MCF 10A (cell line): ENCODE results near the gene DOCK9. TPM values are rescaled to one million over a fixed set of nuclear protein-coding genes. Genes with fewer than 3 reads are reported as not detected.

Experiments
- BruUV-seq: library from RNA; stranded (reverse); fragments of 400-500 nt; replicated peaks from 2 replicates; lab custom pipeline; 2021; lab: Mats Ljungman, UMichigan
- CTCF ChIA-PET: fragments of 300-600 bp; sonication (Branson Sonifier 250); formaldehyde crosslinking; extraction: SDS; loops from one replicate; lab custom pipeline; 2021; ENCODE audit warnings: antibody characterized with exemption, inconsistent platforms; lab: Yijun Ruan, JAX
- POLR2A ChIA-PET: fragments of 300-600, 350-650 bp; sonication (Branson Sonifier 250); formaldehyde crosslinking; extraction: SDS; loops from one replicate; lab custom pipeline; 2020; ENCODE audit warnings: antibody characterized with exemption, inconsistent platforms; lab: Yijun Ruan, JAX
- DNase-seq: peaks from one replicate; pipeline ENCODE4 v3.0.0-alpha.2; 2018; ENCODE audit not compliant: unreplicated experiment
- H3K27ac Mint-ChIP-seq: one replicate; pipeline ENCODE4 v1.8.0; 2022; ENCODE audit warnings: mild to moderate bottlenecking, low read depth, mixed read lengths; ENCODE audit not compliant: unreplicated experiment
- H3K27me3 Mint-ChIP-seq: one replicate; pipeline ENCODE4 v1.8.0; 2022; ENCODE audit warnings: mixed read lengths; ENCODE audit not compliant: insufficient read depth, unreplicated experiment
- H3K36me3 Mint-ChIP-seq: one replicate; pipeline ENCODE4 v1.8.0; 2022; ENCODE audit warnings: mild to moderate bottlenecking, moderate library complexity, mixed read lengths; ENCODE audit not compliant: insufficient read depth, unreplicated experiment
- H3K4me1 Mint-ChIP-seq: one replicate; pipeline ENCODE4 v1.8.0; 2022; ENCODE audit warnings: mixed read lengths; ENCODE audit not compliant: insufficient read depth, unreplicated experiment
- H3K4me3 Mint-ChIP-seq: one replicate; pipeline ENCODE4 v1.8.0; 2022; ENCODE audit warnings: mild to moderate bottlenecking, moderate library complexity, mixed read lengths; ENCODE audit not compliant: unreplicated experiment
- H3K9me3 Mint-ChIP-seq: one replicate; pipeline ENCODE4 v1.8.0; 2022; ENCODE audit warnings: mixed read lengths; ENCODE audit not compliant: unreplicated experiment
- intact Hi-C: fragments of 100-400 bp; cut with micrococcal nuclease; formaldehyde crosslinking; loops from 2 replicates; pipeline ENCODE4 v1.14.1; 2022
- total RNA-seq: library from RNA; stranded (reverse); gene quantifications from 2 replicates; pipeline ENCODE4 v1.2.3, GENCODE V29; 2022
- TF ChIP-seq, protein P1 (sequence below): fragments of 200-600 bp; IDR thresholded peaks from one replicate; pipeline ENCODE4 v1.8.0; 2022; ENCODE audit warnings: antibody characterized with exemption, mild to moderate bottlenecking; ENCODE audit not compliant: unreplicated experiment

Gene DOCK9
- total RNA-seq, 1 experiment from 2014 or later, result 77.0 TPM

DNA sequence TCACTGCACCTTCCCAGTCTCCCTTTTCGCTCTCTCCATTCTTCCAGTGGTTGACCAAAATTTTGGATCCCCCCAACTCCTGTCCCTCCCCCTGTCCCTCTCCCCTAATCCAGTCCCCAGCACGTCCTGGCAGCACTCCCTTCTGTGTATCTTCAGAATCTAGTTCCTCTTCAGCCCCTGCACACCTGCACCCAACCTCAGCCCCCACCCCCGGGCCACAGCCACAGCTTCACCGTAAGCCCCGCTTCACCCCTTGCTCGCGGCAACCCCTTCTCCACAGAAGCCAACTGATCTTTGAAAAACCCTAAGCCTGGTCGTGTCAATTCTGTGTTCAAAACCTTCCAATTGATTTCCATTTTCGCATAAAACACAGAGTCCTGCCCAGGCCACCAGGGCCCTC lies 189.9 kb downstream of the DOCK9 start:
- no TSS peak for BruUV-seq
- CTCF ChIA-PET, result no interaction called here
- no peak overlapping the region for H3K4me3 Mint-ChIP-seq
- intact Hi-C loops, result no loop called here
- POLR2A ChIA-PET, result no interaction called here
- TF ChIP-seq, protein P1, sequence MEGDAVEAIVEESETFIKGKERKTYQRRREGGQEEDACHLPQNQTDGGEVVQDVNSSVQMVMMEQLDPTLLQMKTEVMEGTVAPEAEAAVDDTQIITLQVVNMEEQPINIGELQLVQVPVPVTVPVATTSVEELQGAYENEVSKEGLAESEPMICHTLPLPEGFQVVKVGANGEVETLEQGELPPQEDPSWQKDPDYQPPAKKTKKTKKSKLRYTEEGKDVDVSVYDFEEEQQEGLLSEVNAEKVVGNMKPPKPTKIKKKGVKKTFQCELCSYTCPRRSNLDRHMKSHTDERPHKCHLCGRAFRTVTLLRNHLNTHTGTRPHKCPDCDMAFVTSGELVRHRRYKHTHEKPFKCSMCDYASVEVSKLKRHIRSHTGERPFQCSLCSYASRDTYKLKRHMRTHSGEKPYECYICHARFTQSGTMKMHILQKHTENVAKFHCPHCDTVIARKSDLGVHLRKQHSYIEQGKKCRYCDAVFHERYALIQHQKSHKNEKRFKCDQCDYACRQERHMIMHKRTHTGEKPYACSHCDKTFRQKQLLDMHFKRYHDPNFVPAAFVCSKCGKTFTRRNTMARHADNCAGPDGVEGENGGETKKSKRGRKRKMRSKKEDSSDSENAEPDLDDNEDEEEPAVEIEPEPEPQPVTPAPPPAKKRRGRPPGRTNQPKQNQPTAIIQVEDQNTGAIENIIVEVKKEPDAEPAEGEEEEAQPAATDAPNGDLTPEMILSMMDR, result no peak
- H3K27me3 Mint-ChIP-seq, result peaks cover 13% of the 10 kb centered on the region
- DNase-seq, result no peak
- no peaks in the 10 kb centered on the region for H3K9me3 Mint-ChIP-seq
- H3K36me3 Mint-ChIP-seq, result peaks cover 8% of the 10 kb centered on the region
- peaks cover 5% of the 10 kb centered on the region for H3K4me1 Mint-ChIP-seq
- no peak overlapping the region for H3K27ac Mint-ChIP-seq

DNA sequence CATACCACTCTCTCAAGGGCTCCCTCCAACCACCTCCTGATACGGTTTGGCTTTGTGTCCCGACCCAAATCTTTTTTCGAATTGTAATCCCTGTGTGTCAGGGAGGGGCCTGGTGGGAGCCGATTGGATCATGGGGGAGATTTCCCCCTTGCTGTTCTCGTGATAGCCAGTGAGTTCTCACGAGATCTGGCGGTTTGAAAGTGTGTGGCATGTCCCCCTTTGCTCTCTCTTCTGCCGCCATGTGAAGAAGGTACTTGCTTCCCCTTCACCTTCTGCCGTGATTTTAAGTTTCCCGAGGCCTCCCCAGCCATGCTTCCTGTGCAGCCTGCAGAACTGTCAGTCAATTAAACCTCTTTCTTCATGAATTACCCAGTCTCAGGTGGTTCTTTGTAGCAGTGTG lies 190.7 kb downstream of the DOCK9 start:
- Mint-ChIP-seq H3K27ac (no peak overlapping the region), H3K9me3 (no peaks in the 10 kb centered on the region), H3K27me3 (peaks cover 13% of the 10 kb centered on the region), H3K4me3 (no peak overlapping the region), H3K36me3 (no peaks in the 10 kb centered on the region), H3K4me1 (peaks cover 5% of the 10 kb centered on the region)
- BruUV-seq, result no TSS peak
- TF ChIP-seq, protein P1, result no peak
- intact Hi-C loops, result no loop called here
- POLR2A ChIA-PET, result no interaction called here
- CTCF ChIA-PET, result no interaction called here
- no peak for DNase-seq

DNA sequence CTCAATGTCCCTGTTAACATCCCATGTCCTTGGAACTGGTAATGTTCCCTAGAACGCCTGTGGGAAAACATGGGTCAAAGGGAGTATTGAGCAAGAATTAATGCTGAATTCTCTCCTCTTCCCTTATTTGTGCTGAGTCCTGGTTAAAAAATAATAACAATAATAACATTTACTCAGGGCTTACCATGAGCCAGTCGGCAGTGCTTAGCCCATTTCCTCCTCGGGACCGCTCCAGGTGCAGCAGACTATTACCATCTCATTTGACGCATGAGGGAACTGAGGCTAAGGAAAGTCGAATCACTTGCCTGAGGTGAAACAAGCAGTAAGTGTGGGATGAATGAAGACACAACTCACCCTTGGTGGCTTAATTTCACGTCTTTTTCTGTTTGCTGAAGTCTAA lies 191.8 kb downstream of the DOCK9 start:
- no peaks in the 10 kb centered on the region for H3K36me3 Mint-ChIP-seq
- intact Hi-C loops, result no loop called here
- no peak for DNase-seq
- peaks cover 5% of the 10 kb centered on the region for H3K4me1 Mint-ChIP-seq
- H3K4me3 Mint-ChIP-seq, result no peak overlapping the region
- BruUV-seq, result no TSS peak
- CTCF ChIA-PET, result no interaction called here
- POLR2A ChIA-PET, result no interaction called here
- no peak overlapping the region for H3K27ac Mint-ChIP-seq
- peaks cover 13% of the 10 kb centered on the region for H3K27me3 Mint-ChIP-seq
- H3K9me3 Mint-ChIP-seq, result no peaks in the 10 kb centered on the region
- TF ChIP-seq, protein P1, result no peak

DNA sequence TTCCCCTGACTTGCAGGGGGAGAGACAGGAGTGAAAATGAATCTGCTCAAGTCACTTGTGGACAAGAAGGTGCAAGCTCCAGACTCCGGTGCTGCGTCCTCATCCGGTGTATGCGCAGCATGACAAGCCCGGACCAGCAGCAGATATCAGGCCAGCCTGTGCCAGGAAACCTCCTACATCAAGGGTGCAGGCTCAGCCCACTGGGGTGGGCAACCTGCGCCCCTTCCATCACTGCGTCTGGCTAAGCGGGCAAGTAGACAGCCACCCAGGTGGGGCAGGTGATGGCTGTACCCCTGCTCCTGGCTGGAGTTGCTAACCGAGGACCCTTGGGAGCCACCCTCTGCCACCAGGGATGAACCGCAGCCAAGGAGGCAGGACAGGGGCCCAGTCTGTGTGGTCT lies 192.5 kb downstream of the DOCK9 start:
- H3K36me3 Mint-ChIP-seq, result no peaks in the 10 kb centered on the region
- intact Hi-C loops, result no loop called here
- no peaks in the 10 kb centered on the region for H3K9me3 Mint-ChIP-seq
- no peak overlapping the region for H3K27ac Mint-ChIP-seq
- H3K4me1 Mint-ChIP-seq, result peaks cover 5% of the 10 kb centered on the region
- DNase-seq, result no peak
- CTCF ChIA-PET, result no interaction called here
- peaks cover 13% of the 10 kb centered on the region for H3K27me3 Mint-ChIP-seq
- no TSS peak for BruUV-seq
- POLR2A ChIA-PET, result no interaction called here
- TF ChIP-seq, protein P1, result no peak
- H3K4me3 Mint-ChIP-seq, result no peak overlapping the region
